Urinary bladder (tissue), 4 donors: ENCODE results near the gene ACADS. TPM values are rescaled to one million over a fixed set of nuclear protein-coding genes. Genes with fewer than 3 reads are reported as not detected.

Source experiments
- DNase-seq: peaks from one replicate; pipeline ENCODE4 v3.0.0-alpha.2; 2015; ENCODE audit errors: extremely low spot score
- H3K27ac ChIP-seq: one replicate; pipeline ENCODE4 v1.5.1; 2013; ENCODE audit warnings: low read depth, mild to moderate bottlenecking, moderate library complexity
- H3K36me3 ChIP-seq: one replicate; pipeline ENCODE4 v1.6.1; 2013; ENCODE audit warnings: mild to moderate bottlenecking, moderate library complexity; ENCODE audit not compliant: insufficient read depth
- H3K4me1 ChIP-seq: one replicate; pipeline ENCODE4 v1.6.1; 2013; ENCODE audit warnings: mild to moderate bottlenecking, moderate library complexity; ENCODE audit not compliant: insufficient read depth
- H3K4me3 ChIP-seq: one replicate; pipeline ENCODE4 v1.5.1; 2013; ENCODE audit warnings: low read depth, low read length
- WGBS: extraction: QIAGEN DNeasy Blood & Tissue Kit; methylation state at CpG from one replicate; pipeline ENCODE4 v1.1.7; 2013; 5-methylcytosine and 5-hydroxymethylcytosine counted together
- polyA plus RNA-seq: library from polyadenylated mRNA; stranded (reverse); fragments of 200-250 nt; gene quantifications from one replicate; pipeline ENCODE4 v1.2.3, GENCODE V29; 2013
- total RNA-seq: library from RNA; depleted of rRNA; stranded (reverse); fragments of >200 nt; gene quantifications from one replicate; pipeline ENCODE4 v1.2.3, GENCODE V29; 2014
- donor health status: healthy with polysubstance abuse.
- donor health status: healthy.

Gene ACADS
- total and polyA plus RNA-seq, 2 donors, result 6.7 to 35.6 TPM

DNA sequence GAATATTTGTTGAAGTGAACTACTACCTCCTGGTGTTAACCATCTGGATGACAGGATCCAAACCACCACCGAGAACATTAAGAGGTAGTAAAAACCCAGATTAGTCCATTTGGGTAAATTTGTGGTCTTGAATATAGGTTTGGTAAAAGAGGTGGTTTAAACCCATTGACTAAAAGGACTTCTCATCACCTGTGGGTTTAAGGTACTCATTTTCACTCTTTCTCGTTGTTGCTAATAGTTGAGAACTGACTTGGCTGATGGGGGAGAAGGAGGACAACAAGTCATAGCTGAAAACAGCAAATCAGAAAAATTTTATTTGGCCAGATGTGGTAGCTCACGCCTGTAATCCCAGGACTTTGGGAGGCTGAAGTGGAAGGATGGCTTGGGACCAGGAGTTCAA lies 59.2 kb downstream of the ACADS start:
- H3K36me3 ChIP-seq, result no peaks in the 10 kb centered on the region
- 93% methylated on average over 3 of the region's 3 CpGs for WGBS
- H3K4me3 ChIP-seq, result no peak overlapping the region
- no peak overlapping the region for H3K27ac ChIP-seq
- H3K4me1 ChIP-seq, result no peaks in the 10 kb centered on the region
- no peak for DNase-seq

- DNase-seq, result no peak
- H3K36me3 ChIP-seq, result no peaks in the 10 kb centered on the region
- WGBS, result 92% methylated on average over 3 of the region's 3 CpGs
- H3K4me1 ChIP-seq, result no peaks in the 10 kb centered on the region
- no peak overlapping the region for H3K4me3 ChIP-seq
- no peak overlapping the region for H3K27ac ChIP-seq
These were observed 62.3 kb downstream of the ACADS start for GRCh38 chr12:120787889-120788288.

Other genes starting within 250 kb of the ACADS start
- gene DYNLL1, start 229.7 kb upstream of the ACADS start, total RNA-seq, result 247 TPM
- gene DYNLL1, start 229.7 kb upstream of the ACADS start, polyA plus RNA-seq, result 458 TPM
- gene COQ5, start 196.7 kb upstream of the ACADS start, total RNA-seq, result 26.8 TPM
- gene COQ5, start 196.7 kb upstream of the ACADS start, polyA plus RNA-seq, result 25.0 TPM
- gene RNF10, start 191.5 kb upstream of the ACADS start, total RNA-seq, result 86.6 TPM
- gene RNF10, start 191.5 kb upstream of the ACADS start, polyA plus RNA-seq, result 98.4 TPM
- 25.4 TPM for gene POP5, start 144.4 kb upstream of the ACADS start, total RNA-seq
- 38.9 TPM for gene POP5, start 144.4 kb upstream of the ACADS start, polyA plus RNA-seq
- gene CABP1, start 85.2 kb upstream of the ACADS start, total RNA-seq, result 4.9 TPM
- 10.4 TPM for gene CABP1, start 85.2 kb upstream of the ACADS start, polyA plus RNA-seq
- gene MLEC, start 38.7 kb upstream of the ACADS start, total RNA-seq, result 89.5 TPM
- gene MLEC, start 38.7 kb upstream of the ACADS start, polyA plus RNA-seq, result 54.6 TPM
- gene UNC119B, start 15.4 kb upstream of the ACADS start, total RNA-seq, result 17.5 TPM
- gene UNC119B, start 15.4 kb upstream of the ACADS start, polyA plus RNA-seq, result 24.8 TPM
- gene SPPL3, start 178.5 kb downstream of the ACADS start, total RNA-seq, result 40.4 TPM
- gene SPPL3, start 178.5 kb downstream of the ACADS start, polyA plus RNA-seq, result 30.5 TPM